Naive B cell (primary cell): ENCODE data around the gene ANAPC5. TPM values are rescaled to one million over a fixed set of nuclear protein-coding genes. Genes with fewer than 3 reads are reported as not detected.

ENCODE experiments used
- ATAC-seq, 2 donors: fragments of 150-1000 bp; cut with Tn5 transposase; 2 replicates each; pipeline ENCODE4 v1.10.0; 2021; ENCODE audit warnings: low read depth in 2 of 2, mild to moderate bottlenecking in 2 of 2, moderate library complexity in 2 of 2
- DNase-seq: peaks from one replicate; pipeline ENCODE4 v3.0.0; 2022
- H3K27ac Mint-ChIP-seq, 6 donors: one replicate each; pipeline ENCODE4 v1.8.0; 2020 to 2022; ENCODE audit warnings: mild to moderate bottlenecking in 6 of 6, mixed read lengths in 6 of 6, moderate library complexity in 5 of 6, inconsistent platforms in 2 of 6
- H3K27me3 Mint-ChIP-seq, 3 donors: one replicate each; pipeline ENCODE4 v1.8.0; 2021 to 2022; ENCODE audit warnings: mixed read lengths in 3 of 3, mild to moderate bottlenecking in 1 of 3
- H3K36me3 Mint-ChIP-seq, 2 donors: one replicate each; pipeline ENCODE4 v1.8.0; 2020 to 2022; ENCODE audit warnings: mixed read lengths in 2 of 2, inconsistent platforms in 1 of 2, mild to moderate bottlenecking in 1 of 2
- H3K4me1 Mint-ChIP-seq, 3 donors: one replicate each; pipeline ENCODE4 v1.8.0; 2020 to 2022; ENCODE audit warnings: mixed read lengths in 3 of 3, inconsistent platforms in 1 of 3, mild to moderate bottlenecking in 1 of 3, moderate library complexity in 1 of 3
- H3K4me3 Mint-ChIP-seq, 8 donors: one replicate each; pipeline ENCODE4 v1.8.0; 2020 to 2022; ENCODE audit warnings: mild to moderate bottlenecking in 8 of 8, mixed read lengths in 8 of 8, moderate library complexity in 8 of 8, inconsistent platforms in 2 of 8
- H3K9me3 Mint-ChIP-seq, 7 donors: one replicate each; pipeline ENCODE4 v1.8.0; 2020 to 2022; ENCODE audit warnings: mixed read lengths in 7 of 7, mild to moderate bottlenecking in 5 of 7, inconsistent platforms in 2 of 7, moderate library complexity in 1 of 7
- polyA plus RNA-seq, 6 donors: library from polyadenylated mRNA; unstranded; fragments of 300-500 nt; fragmentation: Illumina TruSeq; gene quantifications; one replicate each; pipeline ENCODE4 v1.2.3, GENCODE V29; 2021; ENCODE audit warnings: low read depth in 6 of 6

The ANAPC5 gene
- polyA plus RNA-seq, 6 donors from 2014 or later, result 79.7 to 172 (median 119) TPM

DNA sequence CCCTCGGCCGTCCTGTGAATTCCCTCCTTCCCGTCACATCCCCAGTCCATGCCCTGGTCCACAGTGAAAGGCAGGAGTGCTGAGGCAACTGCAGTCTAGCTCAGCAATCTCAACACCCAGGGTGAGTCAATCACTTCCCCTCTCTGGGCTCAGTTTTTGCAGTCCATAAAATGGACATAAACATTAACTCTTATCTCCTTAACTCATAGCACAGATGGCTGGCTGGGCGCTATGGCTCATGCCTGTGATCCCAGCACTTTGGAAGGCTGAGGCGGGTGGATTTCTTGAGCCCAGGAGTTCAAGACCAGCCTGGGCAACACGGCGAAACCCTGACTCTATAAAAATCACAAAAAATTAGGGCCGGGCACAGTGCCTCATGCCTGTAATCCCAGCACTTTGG is 88.1 kb downstream of the ANAPC5 start:
- Mint-ChIP-seq H3K27me3 (no peaks in the 10 kb centered on the region), H3K36me3 (peaks cover 15 to 20% of the 10 kb centered on the region in 2 donors), H3K9me3 (no peaks in the 10 kb centered on the region), H3K4me3 (no peak overlapping the region), H3K4me1 (no peaks in the 10 kb centered on the region), H3K27ac (no peak overlapping the region)
- ATAC-seq (no peak), DNase-seq (no peak)

- DNase-seq (no peak), ATAC-seq (no peak)
- Mint-ChIP-seq H3K36me3 (peaks cover 15 to 20% of the 10 kb centered on the region in 2 donors), H3K4me3 (no peak overlapping the region), H3K27ac (no peak overlapping the region), H3K4me1 (no peaks in the 10 kb centered on the region), H3K27me3 (no peaks in the 10 kb centered on the region), H3K9me3 (no peaks in the 10 kb centered on the region)
Observed at GRCh38 chr12:121263206-121263935, 88.8 kb downstream of the ANAPC5 start.

DNA sequence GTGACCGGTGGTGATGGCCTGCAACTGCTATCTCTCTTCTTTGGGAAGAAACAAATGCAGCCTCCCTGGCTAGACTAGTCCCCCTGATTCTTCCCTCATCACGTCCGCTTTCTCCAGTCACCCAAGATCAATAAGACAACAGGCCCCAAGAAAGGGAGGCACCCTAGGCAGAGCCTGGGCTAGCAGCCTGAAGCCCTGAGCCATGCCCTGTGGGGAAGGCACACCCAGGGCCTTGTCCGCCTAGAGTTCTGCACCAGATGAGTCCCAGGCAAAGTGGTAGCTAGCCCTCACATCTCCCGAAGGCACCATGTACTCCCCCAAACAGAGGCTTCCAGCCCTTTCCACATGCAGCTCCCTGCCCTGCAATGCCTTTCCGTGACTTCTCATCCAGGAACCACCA is 90.8 kb downstream of the ANAPC5 start:
- ATAC-seq (no peak), DNase-seq (no peak)
- no peak overlapping the region for H3K4me3 Mint-ChIP-seq
- H3K4me1 Mint-ChIP-seq, result no peaks in the 10 kb centered on the region
- peaks cover 15 to 20% of the 10 kb centered on the region in 2 donors for H3K36me3 Mint-ChIP-seq
- peak overlapping the region in 2 of 6 donors; percentile 23 to 71 for H3K27ac Mint-ChIP-seq
- H3K27me3 Mint-ChIP-seq, result no peaks in the 10 kb centered on the region
- H3K9me3 Mint-ChIP-seq, result no peaks in the 10 kb centered on the region

- peaks cover 15 to 20% of the 10 kb centered on the region in 2 donors for H3K36me3 Mint-ChIP-seq
Observed at GRCh38 chr12:121260091-121260490, 92.1 kb downstream of the ANAPC5 start.

GRCh38 chr12:121259074-121259473 is 93.1 kb downstream of the ANAPC5 start:
- H3K27me3 Mint-ChIP-seq, result no peaks in the 10 kb centered on the region
- no peak overlapping the region for H3K27ac Mint-ChIP-seq
- H3K4me3 Mint-ChIP-seq, result no peak overlapping the region
- H3K36me3 Mint-ChIP-seq, result peaks cover 15 to 20% of the 10 kb centered on the region in 2 donors
- no peaks in the 10 kb centered on the region for H3K4me1 Mint-ChIP-seq
- no peaks in the 10 kb centered on the region for H3K9me3 Mint-ChIP-seq
- no peak for ATAC-seq
- no peak for DNase-seq

More at GRCh38 chr12:121260091-121260490, 92.1 kb downstream of the ANAPC5 start:
- H3K27me3 Mint-ChIP-seq, result no peaks in the 10 kb centered on the region
- no peaks in the 10 kb centered on the region for H3K9me3 Mint-ChIP-seq
- no peak for ATAC-seq
- H3K4me3 Mint-ChIP-seq, result peak overlapping the region in 2 of 8 donors; percentile 47 to 66
- DNase-seq, result no peak
- no peaks in the 10 kb centered on the region for H3K4me1 Mint-ChIP-seq
- no peak overlapping the region for H3K27ac Mint-ChIP-seq

Other genes starting within 250 kb of the ANAPC5 start
- gene P2RX7, start 219.5 kb downstream of the ANAPC5 start, polyA plus RNA-seq, result 1 to 10 TPM in 5 of 6 donors, under 1 TPM in 1; 0.10 to 3.2 (median 1.4) TPM
- 10 to 100 TPM; 11.2 to 23.3 (median 15.6) TPM for gene P2RX4, start 142.3 kb downstream of the ANAPC5 start, polyA plus RNA-seq
- gene CAMKK2, start 55.7 kb downstream of the ANAPC5 start, polyA plus RNA-seq, result 10 to 100 TPM in 1 of 6 donors, 1 to 10 TPM in 5; 5.3 to 12.0 (median 8.3) TPM
- gene RNF34, start 47.7 kb upstream of the ANAPC5 start, polyA plus RNA-seq, result 10 to 100 TPM; 25.3 to 47.8 (median 36.3) TPM
- gene KDM2B, start 228.6 kb upstream of the ANAPC5 start, polyA plus RNA-seq, result 10 to 100 TPM; 25.5 to 46.5 (median 31.0) TPM